Activated T-helper 17 cell treated with anti-CD3 and anti-CD28 coated beads, Interleukin-2, amount 50 U/mL, for 72 hours (primary cell): ENCODE data around the gene SLC2A13. TPM values are rescaled to one million over a fixed set of nuclear protein-coding genes. Genes with fewer than 3 reads are reported as not detected.
"Not testable (repeated sequence)": the region's sequence is repeated elsewhere in the genome, so short reads cannot be mapped to it uniquely, and the experiment has no call there.

Experiments
- ATAC-seq: fragments of 150-1000 bp; cut with Tn5 transposase; replicated peaks from 2 replicates; pipeline ENCODE4 v1.10.0; 2021; ENCODE audit warnings: mild to moderate bottlenecking, moderate library complexity
- H3K27ac Mint-ChIP-seq: one replicate; pipeline ENCODE4 v1.8.0; 2022; ENCODE audit warnings: mixed read lengths
- H3K27me3 Mint-ChIP-seq: one replicate; pipeline ENCODE4 v1.8.0; 2022; ENCODE audit warnings: mixed read lengths
- H3K36me3 Mint-ChIP-seq: one replicate; pipeline ENCODE4 v1.8.0; 2022; ENCODE audit warnings: low read depth, mild to moderate bottlenecking, mixed read lengths
- H3K4me1 Mint-ChIP-seq: one replicate; pipeline ENCODE4 v1.8.0; 2022; ENCODE audit warnings: mixed read lengths
- H3K4me3 Mint-ChIP-seq: one replicate; pipeline ENCODE4 v1.8.0; 2022; ENCODE audit warnings: mild to moderate bottlenecking, mixed read lengths
- H3K9me3 Mint-ChIP-seq: one replicate; pipeline ENCODE4 v1.8.0; 2022; ENCODE audit warnings: mixed read lengths
- total RNA-seq, 2 donors: library from RNA; stranded (reverse); gene quantifications; one replicate each; pipeline ENCODE4 v1.2.3, GENCODE V29; 2022

Gene SLC2A13
- total RNA-seq, 2 donors from 2014 or later, result 3.3 to 6.0 TPM

- Mint-ChIP-seq H3K4me3 (no peak overlapping the region), H3K36me3 (no peaks in the 10 kb centered on the region), H3K4me1 (no peaks in the 10 kb centered on the region), H3K27ac (no peak overlapping the region), H3K9me3 (no peaks in the 10 kb centered on the region), H3K27me3 (no peaks in the 10 kb centered on the region)
- ATAC-seq, result no peak
These were observed 71.2 kb downstream of the SLC2A13 start for GRCh38 chr12:40034712-40035111.

- H3K27me3 Mint-ChIP-seq, result no peaks in the 10 kb centered on the region
- no peak for ATAC-seq
- no peaks in the 10 kb centered on the region for H3K9me3 Mint-ChIP-seq
- no peak overlapping the region for H3K27ac Mint-ChIP-seq
- no peaks in the 10 kb centered on the region for H3K36me3 Mint-ChIP-seq
- H3K4me3 Mint-ChIP-seq, result no peak overlapping the region
- no peaks in the 10 kb centered on the region for H3K4me1 Mint-ChIP-seq
These were observed 71.7 kb downstream of the SLC2A13 start for GRCh38 chr12:40034156-40034555.

GRCh38 chr12:40033242-40033630 lies 72.6 kb downstream of the SLC2A13 start:
- no peak for ATAC-seq

GRCh38 chr12:40032433-40033241 lies 73.2 kb downstream of the SLC2A13 start:
- ATAC-seq, result no peak
- no peaks in the 10 kb centered on the region for H3K36me3 Mint-ChIP-seq
- no peaks in the 10 kb centered on the region for H3K27me3 Mint-ChIP-seq
- H3K4me3 Mint-ChIP-seq, result no peak overlapping the region
- no peaks in the 10 kb centered on the region for H3K9me3 Mint-ChIP-seq
- no peak overlapping the region for H3K27ac Mint-ChIP-seq
- H3K4me1 Mint-ChIP-seq, result no peaks in the 10 kb centered on the region

More at GRCh38 chr12:40033242-40033630, 72.6 kb downstream of the SLC2A13 start:
- no peaks in the 10 kb centered on the region for H3K36me3 Mint-ChIP-seq
- H3K27ac Mint-ChIP-seq, result no peak overlapping the region
- no peaks in the 10 kb centered on the region for H3K9me3 Mint-ChIP-seq
- no peaks in the 10 kb centered on the region for H3K27me3 Mint-ChIP-seq
- H3K4me3 Mint-ChIP-seq, result no peak overlapping the region
- H3K4me1 Mint-ChIP-seq, result no peaks in the 10 kb centered on the region

- no peaks in the 10 kb centered on the region for H3K9me3 Mint-ChIP-seq
These were observed 73.9 kb downstream of the SLC2A13 start for GRCh38 chr12:40031965-40032364.

GRCh38 chr12:40030970-40031369 lies 74.9 kb downstream of the SLC2A13 start:
- ATAC-seq, H3K27ac Mint-ChIP-seq, H3K27me3 Mint-ChIP-seq, H3K4me1 Mint-ChIP-seq, H3K36me3 Mint-ChIP-seq, H3K4me3 Mint-ChIP-seq, H3K9me3 Mint-ChIP-seq: not testable (repeated sequence)

More at GRCh38 chr12:40031965-40032364, 73.9 kb downstream of the SLC2A13 start:
- H3K4me3 Mint-ChIP-seq, result no peak overlapping the region
- no peak overlapping the region for H3K27ac Mint-ChIP-seq
- H3K4me1 Mint-ChIP-seq, result no peaks in the 10 kb centered on the region
- ATAC-seq, result no peak
- no peaks in the 10 kb centered on the region for H3K27me3 Mint-ChIP-seq
- H3K36me3 Mint-ChIP-seq, result no peaks in the 10 kb centered on the region

GRCh38 chr12:40028296-40028695 lies 77.6 kb downstream of the SLC2A13 start:
- no peak overlapping the region for H3K27ac Mint-ChIP-seq
- no peaks in the 10 kb centered on the region for H3K9me3 Mint-ChIP-seq
- H3K4me3 Mint-ChIP-seq, result no peak overlapping the region
- H3K4me1 Mint-ChIP-seq, result no peaks in the 10 kb centered on the region
- no peak for ATAC-seq
- H3K27me3 Mint-ChIP-seq, result no peaks in the 10 kb centered on the region
- no peaks in the 10 kb centered on the region for H3K36me3 Mint-ChIP-seq

- Mint-ChIP-seq H3K27ac (no peak overlapping the region), H3K4me3 (no peak overlapping the region), H3K9me3 (no peaks in the 10 kb centered on the region), H3K27me3 (no peaks in the 10 kb centered on the region), H3K36me3 (no peaks in the 10 kb centered on the region), H3K4me1 (no peaks in the 10 kb centered on the region)
- ATAC-seq, result no peak
These were observed 83.0 kb downstream of the SLC2A13 start for GRCh38 chr12:40022850-40023249.

- peaks cover 9% of the 10 kb centered on the region for H3K4me1 Mint-ChIP-seq
- H3K9me3 Mint-ChIP-seq, result no peaks in the 10 kb centered on the region
- no peaks in the 10 kb centered on the region for H3K27me3 Mint-ChIP-seq
- no peaks in the 10 kb centered on the region for H3K36me3 Mint-ChIP-seq
- no peak overlapping the region for H3K4me3 Mint-ChIP-seq
- H3K27ac Mint-ChIP-seq, result no peak overlapping the region
- no peak for ATAC-seq
These were observed 85.6 kb downstream of the SLC2A13 start for GRCh38 chr12:40020261-40020691.

GRCh38 chr12:40017488-40017887 lies 88.4 kb downstream of the SLC2A13 start:
- no peak overlapping the region for H3K27ac Mint-ChIP-seq
- H3K27me3 Mint-ChIP-seq, result no peaks in the 10 kb centered on the region
- H3K36me3 Mint-ChIP-seq, result no peaks in the 10 kb centered on the region
- no peaks in the 10 kb centered on the region for H3K9me3 Mint-ChIP-seq
- H3K4me1 Mint-ChIP-seq, result peaks cover 10% of the 10 kb centered on the region
- ATAC-seq, result no peak
- H3K4me3 Mint-ChIP-seq, result no peak overlapping the region

GRCh38 chr12:40016980-40017379 lies 88.9 kb downstream of the SLC2A13 start:
- Mint-ChIP-seq H3K27ac (no peak overlapping the region), H3K4me1 (peaks cover 10% of the 10 kb centered on the region), H3K4me3 (no peak overlapping the region), H3K9me3 (no peaks in the 10 kb centered on the region), H3K36me3 (no peaks in the 10 kb centered on the region), H3K27me3 (no peaks in the 10 kb centered on the region)
- ATAC-seq, result no peak

GRCh38 chr12:40015881-40016280 lies 90.0 kb downstream of the SLC2A13 start:
- H3K27ac Mint-ChIP-seq, result no peak overlapping the region
- no peaks in the 10 kb centered on the region for H3K36me3 Mint-ChIP-seq
- no peaks in the 10 kb centered on the region for H3K27me3 Mint-ChIP-seq
- peaks cover 15% of the 10 kb centered on the region for H3K4me1 Mint-ChIP-seq
- no peak overlapping the region for H3K4me3 Mint-ChIP-seq
- no peaks in the 10 kb centered on the region for H3K9me3 Mint-ChIP-seq
- no peak for ATAC-seq

GRCh38 chr12:40015345-40015744 lies 90.5 kb downstream of the SLC2A13 start:
- peaks cover 15% of the 10 kb centered on the region for H3K4me1 Mint-ChIP-seq
- no peaks in the 10 kb centered on the region for H3K27me3 Mint-ChIP-seq
- H3K9me3 Mint-ChIP-seq, result no peaks in the 10 kb centered on the region
- ATAC-seq, result peak; percentile 68
- no peak overlapping the region for H3K4me3 Mint-ChIP-seq
- H3K36me3 Mint-ChIP-seq, result no peaks in the 10 kb centered on the region
- H3K27ac Mint-ChIP-seq, result no peak overlapping the region

GRCh38 chr12:40013847-40014246 lies 92.0 kb downstream of the SLC2A13 start:
- H3K4me3 Mint-ChIP-seq, result no peak overlapping the region
- H3K36me3 Mint-ChIP-seq, result no peaks in the 10 kb centered on the region
- no peaks in the 10 kb centered on the region for H3K27me3 Mint-ChIP-seq
- H3K9me3 Mint-ChIP-seq, result no peaks in the 10 kb centered on the region
- no peak for ATAC-seq
- peaks cover 15% of the 10 kb centered on the region for H3K4me1 Mint-ChIP-seq
- H3K27ac Mint-ChIP-seq, result no peak overlapping the region

- Mint-ChIP-seq H3K27ac (no peak overlapping the region), H3K27me3 (no peaks in the 10 kb centered on the region), H3K9me3 (no peaks in the 10 kb centered on the region), H3K4me1 (peaks cover 15% of the 10 kb centered on the region), H3K36me3 (no peaks in the 10 kb centered on the region), H3K4me3 (no peak overlapping the region)
- no peak for ATAC-seq
These were observed 92.6 kb downstream of the SLC2A13 start for GRCh38 chr12:40013292-40013691.
